HG03378 (cell line): ENCODE data around the gene NSMCE3.
A peak's percentile ranks its signal among the peaks of the same experiment; 100 is the strongest.

Source experiments
- ATAC-seq: cut with Tn5 transposase; IDR thresholded peaks from one replicate; pipeline ENCODE4 v1.9.1; 2021; ENCODE audit warnings: mild to moderate bottlenecking, moderate library complexity; ENCODE audit not compliant: unreplicated experiment

The NSMCE3 gene

DNA sequence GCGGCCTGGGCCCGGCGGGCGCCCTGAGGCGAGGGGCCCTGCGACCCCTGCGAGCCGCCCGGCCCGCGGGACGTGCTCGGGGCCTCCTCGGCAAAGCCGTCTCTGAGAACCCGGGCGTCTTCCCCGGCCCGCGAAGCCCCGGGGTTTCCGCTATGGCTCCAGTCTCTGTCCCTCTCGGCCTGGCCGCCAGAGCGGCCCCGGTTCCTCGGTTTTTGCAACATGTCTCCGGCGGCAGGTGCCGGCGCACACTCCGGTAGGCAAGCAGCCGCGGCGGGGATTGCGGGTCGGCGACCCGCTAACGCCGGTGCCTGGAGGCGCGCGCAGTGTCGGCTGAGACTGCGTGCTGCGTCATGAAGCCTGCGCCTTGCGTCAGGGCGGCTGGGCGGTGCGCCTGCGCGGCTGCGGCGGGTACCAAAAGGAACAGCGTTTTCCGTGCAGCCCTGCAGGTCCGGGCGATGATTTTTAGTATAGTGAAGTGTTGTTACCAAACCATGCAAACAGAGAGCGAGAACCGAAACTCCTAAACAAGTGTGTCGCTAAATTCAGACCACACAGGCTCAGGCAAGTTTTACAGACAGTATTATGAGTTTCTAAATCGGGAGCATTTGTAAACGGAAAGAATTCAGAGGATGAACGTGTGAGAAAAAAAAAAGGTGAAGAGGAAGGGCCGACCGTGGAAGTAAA lies at the start of gene NSMCE3:
NSMCE3 (minus strand) TSS at position 338 of the 684 bp plus-strand sequence; CDS start at position 221, 117 bp downstream.
- ATAC-seq = peak; percentile 85

DNA sequence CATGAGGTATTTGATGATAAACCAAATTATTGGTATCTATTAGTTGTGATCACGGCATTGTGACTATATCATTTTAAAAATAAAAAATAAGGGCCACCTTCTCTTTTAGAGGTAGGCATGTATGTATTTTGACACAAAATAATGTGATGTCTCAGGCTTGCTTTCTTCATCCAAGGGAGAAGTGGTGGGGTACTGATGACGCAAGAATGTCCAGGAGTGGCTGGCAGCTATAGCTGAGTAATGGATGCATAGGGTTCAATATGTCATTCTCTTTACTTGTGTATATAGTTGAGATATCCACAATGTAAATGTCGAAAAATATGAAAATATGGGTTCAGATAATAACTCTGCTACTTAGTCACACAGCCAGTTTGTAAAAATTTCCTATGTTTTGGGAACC lies 46.8 kb upstream of the NSMCE3 start:
- no peak for ATAC-seq

DNA sequence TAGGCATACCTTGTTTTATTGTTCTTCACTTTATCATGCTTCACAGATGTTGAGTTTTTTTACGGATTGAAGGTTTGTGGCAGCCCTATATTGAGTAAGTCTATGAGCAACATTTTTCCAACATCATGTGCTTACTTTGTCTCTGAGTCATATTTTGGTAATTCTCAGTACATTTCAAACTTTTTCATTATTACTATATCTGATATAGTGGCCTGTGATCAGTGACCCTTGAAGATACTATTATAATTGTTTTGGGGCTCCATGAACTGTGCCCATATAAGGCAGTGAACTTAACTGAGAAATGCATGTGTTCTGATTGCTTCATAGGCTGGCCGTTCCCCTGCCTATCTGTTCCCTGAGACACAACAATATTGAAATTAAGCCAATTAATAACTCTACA lies 42.8 kb upstream of the NSMCE3 start:
- ATAC-seq = peak; percentile 45

DNA sequence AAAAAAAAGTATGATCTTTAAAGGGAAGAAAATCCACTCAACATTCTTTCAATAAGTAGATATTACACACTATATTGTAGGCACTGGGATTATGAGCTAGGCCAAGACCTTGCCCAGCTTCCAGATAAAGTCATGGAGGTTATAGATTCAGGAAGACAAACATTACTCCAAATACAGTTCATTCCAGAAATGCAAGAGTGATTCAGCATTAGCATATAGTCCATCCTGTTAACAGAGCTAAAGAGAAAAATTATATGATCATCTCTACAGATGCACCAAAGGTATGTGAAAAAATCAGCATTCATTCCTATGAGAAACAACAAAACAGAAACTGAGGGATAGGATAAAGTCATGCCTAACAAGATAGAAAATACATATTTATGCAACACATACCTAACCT lies 42.1 kb upstream of the NSMCE3 start:
- ATAC-seq = no peak

DNA sequence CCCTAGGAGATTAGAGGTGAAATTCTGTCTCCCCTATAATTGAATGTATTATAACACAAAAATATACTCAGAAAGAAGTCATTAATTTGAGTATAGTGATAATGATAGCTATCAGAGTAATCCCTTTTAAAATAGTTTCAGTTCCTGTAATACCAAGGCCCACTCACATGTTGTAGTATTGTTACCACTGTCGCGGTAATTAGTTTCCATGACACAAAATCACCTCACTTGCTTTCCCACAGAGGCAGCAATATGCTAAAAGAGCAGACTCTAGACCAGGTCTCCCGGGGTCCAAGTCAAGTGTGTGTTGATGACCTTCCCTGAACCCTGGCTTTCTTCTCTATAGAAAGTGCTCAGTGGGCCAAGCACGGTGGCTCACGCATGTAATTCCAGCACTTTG lies 39.5 kb upstream of the NSMCE3 start:
- ATAC-seq = peak; percentile 79

- ATAC-seq = no peak
These were observed 38.7 kb upstream of the NSMCE3 start for GRCh38 chr15:29308299-29308698.

- ATAC-seq = no peak
These were observed 35.9 kb upstream of the NSMCE3 start for GRCh38 chr15:29305556-29305955.

DNA sequence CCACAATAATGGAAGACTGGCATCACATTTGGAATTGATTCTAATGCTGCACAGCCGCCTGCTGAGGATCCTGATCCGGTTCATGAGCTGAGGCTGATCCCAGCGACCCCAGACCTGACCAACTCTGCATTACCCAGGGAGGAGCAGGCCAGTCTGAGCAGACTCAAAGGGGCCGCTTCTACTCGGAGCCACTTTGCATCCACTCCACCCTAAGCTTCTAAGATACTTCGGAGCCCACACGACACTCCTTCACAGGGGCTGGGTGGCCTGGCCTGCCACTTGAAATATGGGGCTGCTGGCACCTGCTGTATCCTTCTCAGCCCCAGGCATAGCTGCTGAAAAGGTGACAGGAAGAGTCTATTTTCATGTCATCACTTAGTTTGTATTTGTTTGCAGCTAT lies 33.2 kb upstream of the NSMCE3 start:
- no peak for ATAC-seq

DNA sequence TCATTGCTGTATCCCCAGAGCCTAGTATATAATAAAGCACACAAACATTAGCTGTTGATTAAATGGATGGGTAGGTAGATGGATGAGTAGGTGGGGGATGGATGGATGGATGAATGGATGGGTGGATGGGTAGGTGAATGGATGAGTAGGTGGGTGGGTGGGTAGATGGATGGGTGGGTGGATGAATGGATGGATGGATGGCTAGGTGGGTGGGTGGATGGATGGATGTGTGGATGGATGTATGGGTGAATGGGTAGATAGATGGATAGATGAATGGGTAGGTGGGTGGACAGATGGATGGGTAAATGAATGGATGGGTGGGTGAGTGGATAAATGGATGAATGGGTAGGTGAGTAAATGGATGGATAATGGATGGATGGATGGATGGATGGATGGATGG lies 30.2 kb upstream of the NSMCE3 start:
- no peak for ATAC-seq

- no peak for ATAC-seq
These were observed 29.7 kb upstream of the NSMCE3 start for GRCh38 chr15:29299331-29299730.

GRCh38 chr15:29294732-29295325 lies 25.2 kb upstream of the NSMCE3 start:
- ATAC-seq = no peak

- ATAC-seq = no peak
These were observed 21.6 kb upstream of the NSMCE3 start for GRCh38 chr15:29291067-29291845.

DNA sequence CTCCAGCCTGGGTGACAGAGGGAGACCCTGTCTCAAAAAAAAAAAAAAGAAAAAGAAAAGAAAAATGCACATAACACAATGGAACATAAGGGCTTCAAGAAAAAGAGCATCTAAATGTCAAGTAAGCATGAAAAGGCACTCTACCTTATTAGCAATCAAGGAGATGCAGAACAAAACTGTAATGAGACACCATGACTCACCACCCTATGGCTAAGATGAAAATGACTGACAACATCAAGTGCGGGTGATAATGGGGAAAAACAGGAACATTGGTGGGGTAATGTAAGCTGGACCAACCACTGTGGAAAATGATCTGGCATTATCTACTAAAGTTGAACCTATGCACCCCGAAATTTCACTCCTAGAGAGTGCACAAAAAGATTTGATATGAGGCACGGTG lies 19.6 kb upstream of the NSMCE3 start:
- no peak for ATAC-seq

DNA sequence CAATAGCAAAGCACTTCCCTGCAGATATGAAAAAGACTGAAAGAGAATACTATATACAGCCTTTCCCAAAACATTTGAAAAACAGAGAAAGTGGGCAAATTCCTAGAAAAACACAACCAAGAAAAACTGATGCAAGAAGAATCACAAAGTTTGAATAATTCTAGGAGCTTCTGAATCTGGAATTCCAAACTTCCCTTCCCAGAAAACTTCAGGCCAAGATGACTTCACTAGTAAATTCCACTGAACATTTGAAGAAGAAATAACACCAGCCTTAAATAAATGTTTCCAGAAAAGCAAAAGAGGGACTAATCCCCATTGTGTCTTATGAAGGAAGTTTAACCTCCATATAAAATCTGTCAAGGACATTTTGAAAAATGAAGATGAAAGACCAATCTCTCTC lies 15.8 kb upstream of the NSMCE3 start:
- ATAC-seq = no peak

DNA sequence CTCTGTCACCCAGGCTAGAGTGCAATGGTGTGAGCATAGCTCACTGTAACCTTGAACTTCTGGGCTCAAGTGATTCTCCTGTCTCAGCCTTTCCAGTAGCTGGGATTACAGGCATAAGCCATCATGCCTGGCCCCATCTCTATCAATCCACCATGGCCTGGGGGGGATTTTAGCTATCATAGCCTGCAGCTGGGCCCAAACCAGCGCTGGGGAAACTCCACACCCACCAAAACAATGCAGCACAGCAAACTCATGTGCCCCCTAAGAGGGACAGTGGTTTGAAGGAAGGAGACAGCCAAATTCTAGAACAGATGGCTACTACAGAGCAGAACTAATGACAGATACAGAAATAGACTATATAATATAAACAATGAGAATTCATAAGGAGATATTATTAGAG lies 13.8 kb upstream of the NSMCE3 start:
- ATAC-seq = no peak

- ATAC-seq = no peak
These were observed 10.9 kb upstream of the NSMCE3 start for GRCh38 chr15:29280514-29280913.

- no peak for ATAC-seq
These were observed 8.9 kb upstream of the NSMCE3 start for GRCh38 chr15:29278436-29279105.

DNA sequence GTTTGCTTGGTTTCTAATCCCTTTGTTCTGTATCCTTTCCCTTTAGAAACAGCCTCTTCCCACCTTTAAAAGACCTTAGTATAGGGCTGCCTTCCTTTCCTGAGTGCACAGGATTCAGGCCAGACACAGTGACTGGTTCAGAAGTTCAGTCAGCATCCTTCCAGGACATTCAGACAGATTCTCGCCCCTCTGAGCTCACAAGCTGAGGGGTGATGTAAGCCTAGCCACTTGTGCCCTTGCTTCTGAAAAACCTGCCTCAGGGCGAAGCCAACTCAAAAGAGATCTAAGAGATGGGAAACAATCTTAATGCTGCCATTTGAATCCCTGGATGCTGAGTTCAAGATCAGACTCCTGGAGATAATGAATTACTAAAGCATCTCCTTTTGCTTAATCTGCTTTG lies 6.7 kb upstream of the NSMCE3 start:
- no peak for ATAC-seq

- no peak for ATAC-seq
These were observed 6.2 kb upstream of the NSMCE3 start for GRCh38 chr15:29275855-29276254.

DNA sequence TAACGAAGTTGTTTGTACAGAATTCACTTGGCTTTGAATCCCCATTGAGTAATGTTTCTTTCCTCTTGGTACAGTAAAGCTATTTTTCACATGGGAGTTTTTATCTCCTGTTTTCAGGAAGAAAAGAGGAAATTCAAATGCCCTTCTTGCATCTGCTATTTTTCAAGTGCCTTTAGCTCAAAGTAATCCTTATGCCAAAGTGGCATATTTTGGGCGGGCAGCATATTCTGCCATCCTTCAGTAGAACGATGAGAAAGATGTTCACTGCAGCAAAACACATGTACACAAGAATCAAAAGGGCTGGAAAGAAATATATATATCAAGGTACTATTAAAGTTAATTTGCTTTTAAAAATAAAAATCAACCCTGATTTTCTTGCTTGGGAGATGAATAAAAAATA lies 5.3 kb upstream of the NSMCE3 start:
- ATAC-seq = no peak

- no peak for ATAC-seq
These were observed 2.6 kb upstream of the NSMCE3 start for GRCh38 chr15:29272219-29272618.

GRCh38 chr15:29270976-29271375 lies 1.4 kb upstream of the NSMCE3 start:
- ATAC-seq = no peak
